T follicular helper cell (primary cell): ENCODE data around the gene ADCY3.
A peak's percentile ranks its signal among the peaks of the same experiment; 100 is the strongest.

ENCODE experiments used
- DNase-seq: peaks from one replicate; pipeline ENCODE4 v3.0.0-alpha.2; 2020; ENCODE audit warnings: low read depth

ADCY3 gene

GRCh38 chr2:24925815-24926214 is 5.8 kb upstream of the ADCY3 start:
- DNase-seq, result no peak

- DNase-seq, result no peak
These were observed 4.7 kb upstream of the ADCY3 start for GRCh38 chr2:24924732-24925131.

- DNase-seq, result no peak
These were observed 4.2 kb upstream of the ADCY3 start for GRCh38 chr2:24924266-24924665.

- no peak for DNase-seq
These were observed 3.1 kb upstream of the ADCY3 start for GRCh38 chr2:24923106-24923505.

GRCh38 chr2:24922556-24922955 is 2.5 kb upstream of the ADCY3 start:
- no peak for DNase-seq

GRCh38 chr2:24920809-24921441 is 888 bp upstream of the ADCY3 start:
- no peak for DNase-seq

- DNase-seq, result no peak
These were observed 435 bp downstream of the ADCY3 start for GRCh38 chr2:24919506-24920097.

GRCh38 chr2:24919037-24919505 is 966 bp downstream of the ADCY3 start:
- peak; percentile 39 for DNase-seq

- no peak for DNase-seq
These were observed 1.6 kb downstream of the ADCY3 start for GRCh38 chr2:24918326-24919036.

GRCh38 chr2:24917731-24918325 is 2.2 kb downstream of the ADCY3 start:
- DNase-seq, result no peak

GRCh38 chr2:24917086-24917485 is 3.0 kb downstream of the ADCY3 start:
- DNase-seq, result no peak

- no peak for DNase-seq
These were observed 4.2 kb downstream of the ADCY3 start for GRCh38 chr2:24915796-24916195.

- DNase-seq, result no peak
These were observed 4.9 kb downstream of the ADCY3 start for GRCh38 chr2:24915175-24915574.

- DNase-seq, result no peak
These were observed 5.3 kb downstream of the ADCY3 start for GRCh38 chr2:24914713-24915112.

- no peak for DNase-seq
These were observed 6.1 kb downstream of the ADCY3 start for GRCh38 chr2:24913911-24914310.

- DNase-seq, result no peak
These were observed 7.1 kb downstream of the ADCY3 start for GRCh38 chr2:24912986-24913385.

GRCh38 chr2:24912523-24912922 is 7.5 kb downstream of the ADCY3 start:
- DNase-seq, result no peak

- no peak for DNase-seq
These were observed 9.8 kb downstream of the ADCY3 start for GRCh38 chr2:24910245-24910644.

GRCh38 chr2:24909555-24910177 is 10.4 kb downstream of the ADCY3 start:
- DNase-seq, result no peak

- DNase-seq, result no peak
These were observed 11.6 kb downstream of the ADCY3 start for GRCh38 chr2:24908461-24908901.

- DNase-seq, result no peak
These were observed 12.9 kb downstream of the ADCY3 start for GRCh38 chr2:24907116-24907515.

- DNase-seq, result no peak
These were observed 13.6 kb downstream of the ADCY3 start for GRCh38 chr2:24906466-24906865.
